Measurements from ENCODE around the gene FAM13A. TPM values are rescaled to one million over a fixed set of nuclear protein-coding genes. Genes with fewer than 3 reads are reported as not detected.
"Not testable (repeated sequence)": the region's sequence is repeated elsewhere in the genome, so short reads cannot be mapped to it uniquely, and the experiment has no call there.

The FAM13A gene
- total RNA-seq, 1 experiment from 2014 or later: 11.4 TPM

GRCh38 chr4:88853583-88853982 lies 203.4 kb downstream of the FAM13A start:
- DNase-seq (ENCODE audit: low read depth): not testable (repeated sequence)

DNA sequence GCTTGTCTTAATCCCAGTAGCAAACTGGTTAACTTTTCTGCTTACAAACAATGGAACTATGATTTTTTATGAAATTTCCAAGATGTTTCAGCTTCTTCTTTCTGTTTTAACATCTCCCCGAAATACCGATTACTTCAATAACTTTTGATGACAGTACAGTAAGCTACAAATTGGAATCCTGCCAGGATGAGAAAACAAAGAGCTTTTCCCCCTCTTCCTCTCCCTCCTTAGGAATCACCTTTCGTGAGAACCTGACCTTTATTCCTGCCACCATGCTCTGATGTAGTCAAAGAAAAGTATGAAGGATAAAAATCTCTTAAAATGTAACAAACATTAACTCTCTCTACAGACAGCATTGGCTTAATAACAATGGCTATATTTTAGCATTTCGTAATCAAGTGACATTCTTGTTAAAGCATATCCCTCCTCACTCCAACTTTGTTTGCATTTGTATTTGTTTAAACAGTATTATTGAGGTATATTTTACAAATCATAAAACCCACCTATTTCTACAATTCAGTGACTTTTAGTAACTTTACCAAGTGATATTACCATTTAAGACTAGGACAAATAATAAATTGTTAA lies 210.7 kb downstream of the FAM13A start:
- DNase-seq (ENCODE audit: low read depth): peak; percentile 7

- DNase-seq (ENCODE audit: low read depth): no peak
Observed at GRCh38 chr4:88843067-88843685, 213.8 kb downstream of the FAM13A start.

GRCh38 chr4:88841635-88842034 lies 215.3 kb downstream of the FAM13A start:
- no peak for DNase-seq (ENCODE audit: low read depth)

DNA sequence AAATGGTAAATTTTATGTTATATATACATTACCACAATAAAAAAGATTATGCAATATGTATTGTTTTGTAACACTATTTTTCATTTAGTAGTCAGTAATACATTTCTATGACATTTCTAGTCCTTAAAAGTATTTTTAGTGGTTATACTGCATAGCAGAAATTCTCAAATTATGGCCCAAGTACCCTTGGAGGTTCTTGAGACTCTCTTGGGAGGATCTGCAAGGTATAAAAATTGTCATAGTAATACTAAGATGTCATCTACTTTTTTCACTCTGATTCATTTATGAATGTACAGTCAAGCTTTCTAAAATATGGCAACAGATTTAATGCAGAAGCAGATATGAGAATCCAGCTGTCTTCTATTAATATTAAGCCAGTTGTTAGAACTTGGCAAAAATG lies 220.8 kb downstream of the FAM13A start:
- DNase-seq (ENCODE audit: low read depth): no peak

DNA sequence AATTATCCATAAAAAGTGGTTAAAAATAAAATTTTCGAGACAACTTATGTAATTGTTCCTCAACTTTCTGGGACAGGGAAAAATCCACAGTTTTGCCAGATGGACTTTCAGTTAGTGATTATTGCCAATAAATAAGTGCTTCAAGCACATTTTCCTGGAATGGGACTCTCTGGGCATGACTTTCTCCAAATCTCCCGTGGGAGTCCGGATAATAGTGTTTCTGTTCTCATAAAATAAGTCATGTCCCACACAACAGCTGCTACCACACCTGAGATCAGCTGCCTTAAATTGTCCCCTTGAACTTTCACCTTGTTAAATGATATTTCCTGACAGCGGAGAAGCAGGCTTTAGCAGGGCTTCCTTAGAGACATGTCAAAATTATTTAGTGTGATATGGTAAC lies 226.0 kb downstream of the FAM13A start:
- DNase-seq (ENCODE audit: low read depth): no peak

- DNase-seq (ENCODE audit: low read depth): no peak
Observed at GRCh38 chr4:88830598-88830997, 226.4 kb downstream of the FAM13A start.

DNA sequence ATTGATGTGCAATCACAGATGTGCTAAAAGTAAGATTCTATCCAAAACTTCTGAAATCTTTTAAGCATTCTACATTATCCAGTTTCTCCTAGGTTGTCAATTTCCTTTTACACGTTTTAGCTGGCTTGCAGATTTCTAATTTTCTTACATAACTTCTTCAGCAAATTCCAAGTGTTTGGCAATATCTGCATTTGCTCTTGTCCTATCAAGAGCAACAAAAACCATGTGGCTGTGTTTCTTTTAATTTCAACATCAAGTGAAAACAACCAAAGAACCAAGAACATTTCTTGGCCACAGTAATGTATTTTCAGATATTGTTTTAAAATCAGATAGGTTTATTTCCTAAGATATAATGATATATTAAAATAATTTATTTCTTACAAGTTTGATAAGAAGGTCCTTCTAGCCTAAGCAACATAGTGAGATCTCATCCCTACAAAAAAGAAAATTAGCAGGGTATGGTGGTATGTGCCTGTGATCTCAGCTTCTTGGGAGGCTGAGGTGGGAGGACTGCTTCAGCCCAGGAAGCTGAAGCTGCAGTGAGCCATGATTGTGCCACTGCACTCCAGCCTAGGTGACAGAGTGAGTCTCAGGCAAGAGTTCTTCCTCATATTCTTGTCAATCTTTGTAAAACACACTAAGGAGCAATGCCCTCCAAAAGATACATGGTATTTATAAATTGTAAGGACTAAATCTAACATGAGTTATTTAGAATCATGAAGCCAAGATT lies 228.0 kb downstream of the FAM13A start:
- no peak for DNase-seq (ENCODE audit: low read depth)

DNA sequence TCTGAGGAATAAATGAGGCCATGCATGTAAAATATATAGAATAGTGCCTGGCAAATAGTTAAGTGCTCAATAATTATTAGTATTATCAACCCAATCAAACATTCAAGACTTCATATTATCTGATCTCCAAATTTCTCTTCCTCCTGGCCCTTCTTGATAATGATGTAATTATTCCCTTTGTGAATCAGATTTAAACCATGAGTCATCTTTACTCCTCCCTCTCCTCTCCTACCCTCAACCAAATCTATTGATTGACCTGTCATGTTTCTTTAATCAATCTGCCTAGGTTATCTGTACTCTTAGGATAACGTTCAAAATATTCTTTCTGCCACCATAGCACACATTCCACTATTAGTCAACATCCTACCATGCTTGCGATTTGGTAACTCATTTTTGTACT lies 229.5 kb downstream of the FAM13A start:
- no peak for DNase-seq (ENCODE audit: low read depth)

- DNase-seq (ENCODE audit: low read depth): no peak
Observed at GRCh38 chr4:88826771-88827170, 230.2 kb downstream of the FAM13A start.

DNA sequence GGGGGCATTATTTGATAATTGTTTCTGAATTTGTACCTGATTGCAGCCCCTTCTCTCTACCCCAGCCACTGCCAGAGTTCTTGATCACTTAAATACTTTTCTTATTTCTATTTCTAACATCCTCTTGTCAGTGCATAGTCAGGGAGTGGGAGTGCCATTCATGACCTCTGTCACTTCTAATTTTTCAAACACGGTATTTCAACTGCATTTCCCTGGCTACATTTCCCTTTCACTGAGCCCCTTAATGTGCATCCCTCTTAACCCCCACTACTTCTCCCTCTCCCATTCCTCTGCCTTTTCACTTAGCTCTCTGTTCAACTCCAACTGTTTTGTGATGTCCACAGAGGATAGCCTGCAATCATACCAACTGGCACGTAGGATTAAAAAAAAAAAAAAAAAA lies 231.1 kb downstream of the FAM13A start:
- no peak for DNase-seq (ENCODE audit: low read depth)

DNA sequence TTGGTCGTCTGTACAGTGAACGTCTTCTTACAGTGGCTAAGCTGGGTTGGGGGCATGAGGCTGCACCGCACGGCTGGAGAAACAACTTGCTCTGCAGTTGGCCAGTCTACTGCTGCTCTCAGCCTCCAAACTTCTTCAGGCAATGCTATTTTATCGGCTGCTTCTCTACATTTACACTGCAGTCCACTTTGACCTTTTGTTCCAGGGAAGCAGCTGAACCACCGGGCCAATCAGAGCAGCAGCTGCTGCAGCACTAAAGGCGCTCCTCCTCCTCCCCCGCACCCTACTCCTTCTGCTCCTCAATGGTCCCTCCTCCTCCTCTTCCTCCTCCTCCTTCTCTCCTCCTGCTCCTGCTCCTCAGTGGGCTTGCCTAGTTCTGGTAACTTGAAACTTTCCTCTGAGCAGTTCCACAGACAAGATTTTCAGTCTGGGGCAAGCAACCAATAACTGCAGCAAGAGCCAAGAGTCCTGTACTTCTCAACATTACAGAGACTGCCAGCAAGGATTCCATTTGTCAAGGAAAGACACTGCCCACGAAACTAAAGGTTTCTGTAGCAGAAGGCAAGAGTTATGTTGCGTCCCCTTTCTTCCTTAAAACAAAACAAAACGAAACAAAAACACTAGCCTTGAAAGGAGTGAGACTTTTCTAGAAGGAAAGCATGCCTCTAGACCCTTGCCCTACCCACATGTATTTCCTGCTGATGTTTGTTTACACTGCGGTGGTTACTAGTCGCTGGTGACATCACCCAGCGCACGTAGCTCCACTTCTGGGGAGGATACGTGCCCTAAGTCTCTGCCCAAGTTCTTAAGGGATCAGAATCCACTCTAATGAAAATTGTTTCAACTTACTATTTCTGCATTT lies 233.7 kb downstream of the FAM13A start:
- peak; percentile 92 for DNase-seq (ENCODE audit: low read depth)

- no peak for DNase-seq (ENCODE audit: low read depth)
Observed at GRCh38 chr4:88822034-88822789, 234.8 kb downstream of the FAM13A start.

- no peak for DNase-seq (ENCODE audit: low read depth)
Observed at GRCh38 chr4:88821522-88821921, 235.5 kb downstream of the FAM13A start.

- no peak for DNase-seq (ENCODE audit: low read depth)
Observed at GRCh38 chr4:88820698-88821415, 236.1 kb downstream of the FAM13A start.

GRCh38 chr4:88819818-88820697 lies 236.9 kb downstream of the FAM13A start:
- no peak for DNase-seq (ENCODE audit: low read depth)

DNA sequence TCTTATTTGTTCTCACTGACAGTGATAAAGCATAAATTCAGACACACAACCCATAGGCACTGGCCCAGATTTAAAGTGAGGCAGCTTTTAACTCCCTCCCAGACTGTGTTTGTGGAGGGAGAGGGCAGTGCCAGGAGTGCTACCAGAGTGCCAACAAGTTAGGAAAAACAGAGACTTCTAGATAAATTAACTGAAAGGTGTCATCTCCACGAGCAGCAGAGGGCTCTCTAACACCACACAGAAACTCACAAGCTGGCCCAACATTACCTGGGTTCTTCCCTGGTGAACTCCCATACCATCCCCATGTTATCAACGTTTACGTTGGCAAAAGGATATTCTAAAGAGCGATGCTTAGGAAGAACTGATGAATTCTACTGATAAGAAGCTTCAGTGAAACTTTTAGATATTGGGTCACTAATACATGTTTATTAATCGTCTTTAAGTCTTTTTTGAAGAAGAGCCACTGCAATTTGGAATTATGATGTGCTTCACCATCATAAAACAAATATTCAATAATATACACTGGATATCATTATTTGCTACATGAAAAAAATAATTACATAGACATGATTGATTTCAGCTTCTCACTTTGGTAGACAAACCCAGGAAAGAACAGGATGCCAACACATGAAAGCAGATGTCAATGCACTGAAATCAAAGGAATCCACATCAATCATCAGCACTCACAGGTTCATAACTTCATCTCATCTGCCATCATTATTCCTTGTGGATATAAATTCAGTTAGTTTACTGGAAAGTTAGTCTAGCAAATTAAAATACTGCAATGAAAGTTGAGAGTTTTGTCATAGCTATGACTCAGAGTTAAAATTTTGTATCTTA lies 238.1 kb downstream of the FAM13A start:
- DNase-seq (ENCODE audit: low read depth): peak; percentile 48

DNA sequence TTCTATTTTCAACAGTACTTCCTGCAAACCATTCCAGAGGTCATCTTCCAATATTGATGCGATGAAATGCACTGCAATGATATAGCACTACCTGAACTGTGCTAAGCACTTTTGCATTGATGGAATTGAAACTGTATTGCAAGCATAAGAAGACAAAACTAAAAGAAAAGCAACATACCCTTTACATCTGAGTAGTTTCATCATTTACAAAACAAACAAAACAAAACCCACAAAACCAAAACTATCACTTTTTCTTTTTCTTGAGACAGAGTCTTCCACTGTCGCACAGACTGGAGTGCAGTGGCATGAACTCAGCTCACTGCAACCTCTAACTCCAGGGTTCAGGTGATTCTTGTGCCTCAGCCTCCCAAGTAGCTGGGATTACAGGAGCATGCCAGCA lies 239.2 kb downstream of the FAM13A start:
- DNase-seq (ENCODE audit: low read depth): no peak

Measured in HT1080 (cell line).